ENCODE results near the gene ACKR2. TPM values are rescaled to one million over a fixed set of nuclear protein-coding genes. Genes with fewer than 3 reads are reported as not detected.

Gene ACKR2
- total and polyA plus RNA-seq, 2 of the 13 experiments (the other 11 are each of a cell fraction or from before 2014, with no cell fraction given): 1.1 to 1.9 TPM

DNA sequence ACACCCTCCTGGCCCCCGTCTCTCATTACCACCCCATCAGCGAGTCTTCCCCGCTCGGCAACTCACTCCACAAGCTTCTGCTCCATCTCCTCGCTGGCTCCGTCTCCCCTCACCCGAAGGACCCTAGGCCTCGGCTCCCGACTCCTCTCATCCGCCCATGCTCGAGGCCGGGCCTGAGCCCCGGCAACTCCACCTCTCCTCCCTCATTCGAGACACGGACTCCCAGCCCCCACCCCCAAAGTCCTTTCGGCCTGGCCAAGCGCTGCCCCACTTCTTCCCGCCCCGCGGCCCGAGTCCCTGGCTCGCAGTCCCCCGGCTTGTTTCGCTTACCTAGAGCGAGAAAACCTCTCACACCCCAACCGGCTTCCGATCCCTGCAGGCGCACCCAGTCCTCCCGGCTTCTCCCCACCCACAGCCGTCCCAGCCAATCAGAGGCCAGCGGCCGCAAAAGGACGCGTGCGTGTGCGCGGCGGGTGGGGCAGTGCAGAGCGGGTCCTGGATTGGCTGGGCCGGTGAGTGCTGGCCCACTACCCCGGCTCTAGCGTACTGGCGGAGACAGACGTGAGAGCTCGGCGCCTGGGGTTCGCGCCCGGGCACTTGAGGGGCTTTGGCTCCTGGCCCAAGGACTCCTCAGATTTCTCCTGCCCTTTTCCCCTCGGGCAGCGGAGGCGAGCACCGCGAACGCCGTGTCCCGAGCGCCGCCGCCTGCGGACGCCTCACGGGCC lies 5.0 kb upstream of the ACKR2 start, which contains the start of gene HIGD1A (continued):
- TF ChIP-seq, protein P1, sequence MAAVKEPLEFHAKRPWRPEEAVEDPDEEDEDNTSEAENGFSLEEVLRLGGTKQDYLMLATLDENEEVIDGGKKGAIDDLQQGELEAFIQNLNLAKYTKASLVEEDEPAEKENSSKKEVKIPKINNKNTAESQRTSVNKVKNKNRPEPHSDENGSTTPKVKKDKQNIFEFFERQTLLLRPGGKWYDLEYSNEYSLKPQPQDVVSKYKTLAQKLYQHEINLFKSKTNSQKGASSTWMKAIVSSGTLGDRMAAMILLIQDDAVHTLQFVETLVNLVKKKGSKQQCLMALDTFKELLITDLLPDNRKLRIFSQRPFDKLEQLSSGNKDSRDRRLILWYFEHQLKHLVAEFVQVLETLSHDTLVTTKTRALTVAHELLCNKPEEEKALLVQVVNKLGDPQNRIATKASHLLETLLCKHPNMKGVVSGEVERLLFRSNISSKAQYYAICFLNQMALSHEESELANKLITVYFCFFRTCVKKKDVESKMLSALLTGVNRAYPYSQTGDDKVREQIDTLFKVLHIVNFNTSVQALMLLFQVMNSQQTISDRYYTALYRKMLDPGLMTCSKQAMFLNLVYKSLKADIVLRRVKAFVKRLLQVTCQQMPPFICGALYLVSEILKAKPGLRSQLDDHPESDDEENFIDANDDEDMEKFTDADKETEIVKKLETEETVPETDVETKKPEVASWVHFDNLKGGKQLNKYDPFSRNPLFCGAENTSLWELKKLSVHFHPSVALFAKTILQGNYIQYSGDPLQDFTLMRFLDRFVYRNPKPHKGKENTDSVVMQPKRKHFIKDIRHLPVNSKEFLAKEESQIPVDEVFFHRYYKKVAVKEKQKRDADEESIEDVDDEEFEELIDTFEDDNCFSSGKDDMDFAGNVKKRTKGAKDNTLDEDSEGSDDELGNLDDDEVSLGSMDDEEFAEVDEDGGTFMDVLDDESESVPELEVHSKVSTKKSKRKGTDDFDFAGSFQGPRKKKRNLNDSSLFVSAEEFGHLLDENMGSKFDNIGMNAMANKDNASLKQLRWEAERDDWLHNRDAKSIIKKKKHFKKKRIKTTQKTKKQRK (IDR thresholded peaks at IDR 0.05; ENCODE audit: low read length): no peak
- TF ChIP-seq HDAC1 (CRISPR knock-in tag; IDR thresholded peaks at IDR 0.05) (peak; percentile 56; the same call in 1 of the 2 replicates), HDAC6 (IDR thresholded peaks at IDR 0.05; ENCODE audit: low read depth, low read length) (no peak), KMT2A (CRISPR knock-in tag; IDR thresholded peaks at IDR 0.05) (peak; percentile 26), SAFB2 (CRISPR knock-in tag; IDR thresholded peaks at IDR 0.05; ENCODE audit: borderline replicate concordance, low read depth) (no peak; the same call in 1 of the 2 replicates), ATF7-NPFF (CRISPR knock-in tag; IDR thresholded peaks at IDR 0.05; ENCODE audit: low read depth) (peak; percentile 44; the same call in 1 of the 2 replicates), JUND (CRISPR knock-in tag; IDR thresholded peaks at IDR 0.05) (no peak), ZNF747 (CRISPR knock-in tag; IDR thresholded peaks at IDR 0.05; ENCODE audit: borderline replicate concordance) (peak; percentile 78; the same call in 1 of the 2 replicates), SMAD3 (CRISPR knock-in tag; IDR thresholded peaks at IDR 0.05) (no peak), ZNF75D (CRISPR knock-in tag; IDR thresholded peaks at IDR 0.05; ENCODE audit: borderline replicate concordance) (no peak), KDM4B (CRISPR knock-in tag; IDR thresholded peaks at IDR 0.05) (no peak; the same call in 1 of the 2 replicates), ZNF792 (CRISPR knock-in tag; IDR thresholded peaks at IDR 0.05) (no peak), RCOR2 (CRISPR knock-in tag; IDR thresholded peaks at IDR 0.05) (no peak), NFKBIZ (CRISPR knock-in tag; IDR thresholded peaks at IDR 0.05) (0 out of 2 replicates have a peak, but pooled peaks have one; percentile 27), GTF2F1 (IDR thresholded peaks at IDR 0.05; ENCODE audit: low read length) (peak; percentile 76; the same call in 1 of the 2 replicates), GATAD2A (CRISPR knock-in tag; IDR thresholded peaks at IDR 0.05) (no peak)
- TF ChIP-seq, protein P2, sequence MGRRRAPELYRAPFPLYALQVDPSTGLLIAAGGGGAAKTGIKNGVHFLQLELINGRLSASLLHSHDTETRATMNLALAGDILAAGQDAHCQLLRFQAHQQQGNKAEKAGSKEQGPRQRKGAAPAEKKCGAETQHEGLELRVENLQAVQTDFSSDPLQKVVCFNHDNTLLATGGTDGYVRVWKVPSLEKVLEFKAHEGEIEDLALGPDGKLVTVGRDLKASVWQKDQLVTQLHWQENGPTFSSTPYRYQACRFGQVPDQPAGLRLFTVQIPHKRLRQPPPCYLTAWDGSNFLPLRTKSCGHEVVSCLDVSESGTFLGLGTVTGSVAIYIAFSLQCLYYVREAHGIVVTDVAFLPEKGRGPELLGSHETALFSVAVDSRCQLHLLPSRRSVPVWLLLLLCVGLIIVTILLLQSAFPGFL (CRISPR knock-in tag; IDR thresholded peaks at IDR 0.05): no peak
- TF ChIP-seq, protein P3, sequence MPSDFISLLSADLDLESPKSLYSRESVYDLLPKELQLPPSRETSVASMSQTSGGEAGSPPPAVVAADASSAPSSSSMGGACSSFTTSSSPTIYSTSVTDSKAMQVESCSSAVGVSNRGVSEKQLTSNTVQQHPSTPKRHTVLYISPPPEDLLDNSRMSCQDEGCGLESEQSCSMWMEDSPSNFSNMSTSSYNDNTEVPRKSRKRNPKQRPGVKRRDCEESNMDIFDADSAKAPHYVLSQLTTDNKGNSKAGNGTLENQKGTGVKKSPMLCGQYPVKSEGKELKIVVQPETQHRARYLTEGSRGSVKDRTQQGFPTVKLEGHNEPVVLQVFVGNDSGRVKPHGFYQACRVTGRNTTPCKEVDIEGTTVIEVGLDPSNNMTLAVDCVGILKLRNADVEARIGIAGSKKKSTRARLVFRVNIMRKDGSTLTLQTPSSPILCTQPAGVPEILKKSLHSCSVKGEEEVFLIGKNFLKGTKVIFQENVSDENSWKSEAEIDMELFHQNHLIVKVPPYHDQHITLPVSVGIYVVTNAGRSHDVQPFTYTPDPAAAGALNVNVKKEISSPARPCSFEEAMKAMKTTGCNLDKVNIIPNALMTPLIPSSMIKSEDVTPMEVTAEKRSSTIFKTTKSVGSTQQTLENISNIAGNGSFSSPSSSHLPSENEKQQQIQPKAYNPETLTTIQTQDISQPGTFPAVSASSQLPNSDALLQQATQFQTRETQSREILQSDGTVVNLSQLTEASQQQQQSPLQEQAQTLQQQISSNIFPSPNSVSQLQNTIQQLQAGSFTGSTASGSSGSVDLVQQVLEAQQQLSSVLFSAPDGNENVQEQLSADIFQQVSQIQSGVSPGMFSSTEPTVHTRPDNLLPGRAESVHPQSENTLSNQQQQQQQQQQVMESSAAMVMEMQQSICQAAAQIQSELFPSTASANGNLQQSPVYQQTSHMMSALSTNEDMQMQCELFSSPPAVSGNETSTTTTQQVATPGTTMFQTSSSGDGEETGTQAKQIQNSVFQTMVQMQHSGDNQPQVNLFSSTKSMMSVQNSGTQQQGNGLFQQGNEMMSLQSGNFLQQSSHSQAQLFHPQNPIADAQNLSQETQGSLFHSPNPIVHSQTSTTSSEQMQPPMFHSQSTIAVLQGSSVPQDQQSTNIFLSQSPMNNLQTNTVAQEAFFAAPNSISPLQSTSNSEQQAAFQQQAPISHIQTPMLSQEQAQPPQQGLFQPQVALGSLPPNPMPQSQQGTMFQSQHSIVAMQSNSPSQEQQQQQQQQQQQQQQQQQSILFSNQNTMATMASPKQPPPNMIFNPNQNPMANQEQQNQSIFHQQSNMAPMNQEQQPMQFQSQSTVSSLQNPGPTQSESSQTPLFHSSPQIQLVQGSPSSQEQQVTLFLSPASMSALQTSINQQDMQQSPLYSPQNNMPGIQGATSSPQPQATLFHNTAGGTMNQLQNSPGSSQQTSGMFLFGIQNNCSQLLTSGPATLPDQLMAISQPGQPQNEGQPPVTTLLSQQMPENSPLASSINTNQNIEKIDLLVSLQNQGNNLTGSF (CRISPR knock-in tag; IDR thresholded peaks at IDR 0.05): 0 out of 2 replicates have a peak, but pooled peaks have one; percentile 32
- TF ChIP-seq, protein P4, sequence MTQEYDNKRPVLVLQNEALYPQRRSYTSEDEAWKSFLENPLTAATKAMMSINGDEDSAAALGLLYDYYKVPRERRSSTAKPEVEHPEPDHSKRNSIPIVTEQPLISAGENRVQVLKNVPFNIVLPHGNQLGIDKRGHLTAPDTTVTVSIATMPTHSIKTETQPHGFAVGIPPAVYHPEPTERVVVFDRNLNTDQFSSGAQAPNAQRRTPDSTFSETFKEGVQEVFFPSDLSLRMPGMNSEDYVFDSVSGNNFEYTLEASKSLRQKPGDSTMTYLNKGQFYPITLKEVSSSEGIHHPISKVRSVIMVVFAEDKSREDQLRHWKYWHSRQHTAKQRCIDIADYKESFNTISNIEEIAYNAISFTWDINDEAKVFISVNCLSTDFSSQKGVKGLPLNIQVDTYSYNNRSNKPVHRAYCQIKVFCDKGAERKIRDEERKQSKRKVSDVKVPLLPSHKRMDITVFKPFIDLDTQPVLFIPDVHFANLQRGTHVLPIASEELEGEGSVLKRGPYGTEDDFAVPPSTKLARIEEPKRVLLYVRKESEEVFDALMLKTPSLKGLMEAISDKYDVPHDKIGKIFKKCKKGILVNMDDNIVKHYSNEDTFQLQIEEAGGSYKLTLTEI (CRISPR knock-in tag; conservative IDR thresholded peaks at IDR 0.05): no peak
